Esophagus muscularis mucosa (tissue), 3 donors: ENCODE measurements around the gene RAB3C.

ENCODE experiments used
- POLR2A ChIP-seq: fragments of 450-650 bp; IDR thresholded peaks from one replicate; pipeline ENCODE4 v1.6.1; 2017; ENCODE audit warnings: antibody characterized with exemption, moderate library complexity, mild to moderate bottlenecking, low read depth
- POLR2AphosphoS5 ChIP-seq, 2 donors: sonication (generic); formaldehyde crosslinking; IDR thresholded peaks; one replicate each; pipeline ENCODE4 v1.6.1; 2017; ENCODE audit warnings: antibody characterized with exemption in 2 of 2
- TF ChIP-seq, protein P1 (sequence below), 3 experiments: fragments of 200-600 bp in 2 of 3; fragments of 450-650 bp in 1 of 3; sonication (generic) in 2 of 3; IDR thresholded peaks; one replicate each; pipeline ENCODE4 v1.5.1; 2017 to 2019; ENCODE audit warnings: antibody characterized with exemption in 3 of 3, mild to moderate bottlenecking in 2 of 3, moderate library complexity in 1 of 3

GRCh38 chr5:58818465-58818864 lies 235.6 kb downstream of the RAB3C start:
- TF ChIP-seq, protein P1, sequence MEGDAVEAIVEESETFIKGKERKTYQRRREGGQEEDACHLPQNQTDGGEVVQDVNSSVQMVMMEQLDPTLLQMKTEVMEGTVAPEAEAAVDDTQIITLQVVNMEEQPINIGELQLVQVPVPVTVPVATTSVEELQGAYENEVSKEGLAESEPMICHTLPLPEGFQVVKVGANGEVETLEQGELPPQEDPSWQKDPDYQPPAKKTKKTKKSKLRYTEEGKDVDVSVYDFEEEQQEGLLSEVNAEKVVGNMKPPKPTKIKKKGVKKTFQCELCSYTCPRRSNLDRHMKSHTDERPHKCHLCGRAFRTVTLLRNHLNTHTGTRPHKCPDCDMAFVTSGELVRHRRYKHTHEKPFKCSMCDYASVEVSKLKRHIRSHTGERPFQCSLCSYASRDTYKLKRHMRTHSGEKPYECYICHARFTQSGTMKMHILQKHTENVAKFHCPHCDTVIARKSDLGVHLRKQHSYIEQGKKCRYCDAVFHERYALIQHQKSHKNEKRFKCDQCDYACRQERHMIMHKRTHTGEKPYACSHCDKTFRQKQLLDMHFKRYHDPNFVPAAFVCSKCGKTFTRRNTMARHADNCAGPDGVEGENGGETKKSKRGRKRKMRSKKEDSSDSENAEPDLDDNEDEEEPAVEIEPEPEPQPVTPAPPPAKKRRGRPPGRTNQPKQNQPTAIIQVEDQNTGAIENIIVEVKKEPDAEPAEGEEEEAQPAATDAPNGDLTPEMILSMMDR (IDR thresholded peaks at IDR 0.05), result no peak
- TF ChIP-seq POLR2AphosphoS5 (IDR thresholded peaks at IDR 0.05) (no peak), POLR2A (no peak)
